HG03060 (cell line): Measurements from ENCODE around the gene RAD21L1.
"Not testable (repeated sequence)": the region's sequence is repeated elsewhere in the genome, so short reads cannot be mapped to it uniquely, and the experiment has no call there.

Experiments
- ATAC-seq: cut with Tn5 transposase; IDR thresholded peaks from one replicate; pipeline ENCODE4 v1.9.1; 2021; ENCODE audit warnings: low read depth, moderate number of reproducible peaks; ENCODE audit not compliant: unreplicated experiment

RAD21L1 gene

DNA sequence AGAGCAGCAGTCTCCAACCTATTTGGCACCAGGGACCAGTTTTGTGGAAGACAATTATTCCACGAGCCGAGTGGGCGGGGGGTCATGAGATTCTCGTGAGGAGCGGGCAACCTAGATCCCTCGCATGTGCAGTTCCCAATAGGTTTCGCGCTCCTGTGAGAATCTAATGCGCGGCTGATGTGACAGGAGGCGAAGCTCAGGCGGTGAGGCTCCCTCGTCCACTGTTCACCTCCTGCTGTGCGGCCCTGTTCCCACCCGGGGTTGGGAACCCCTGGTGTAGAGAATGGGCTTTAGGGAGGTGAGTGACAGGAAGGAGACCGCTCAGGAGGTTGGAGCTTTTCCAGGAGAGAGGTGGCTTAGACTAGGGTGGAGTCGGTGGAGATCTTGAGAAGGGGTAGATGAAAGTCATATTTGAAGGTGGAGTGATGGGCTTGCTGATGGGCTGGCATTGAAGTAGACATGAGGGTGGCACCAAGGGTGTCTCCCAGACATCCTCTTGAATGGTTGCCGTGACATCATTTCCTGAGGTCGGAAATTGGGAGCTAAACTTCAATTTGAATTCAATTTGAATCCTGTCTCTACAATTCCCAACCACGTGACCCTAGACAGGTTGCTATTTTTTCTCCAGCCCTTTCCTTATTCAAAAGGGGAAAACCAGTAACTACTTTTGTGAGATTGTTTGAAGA, 1.5 kb upstream of the RAD21L1 start:
- ATAC-seq = no peak

DNA sequence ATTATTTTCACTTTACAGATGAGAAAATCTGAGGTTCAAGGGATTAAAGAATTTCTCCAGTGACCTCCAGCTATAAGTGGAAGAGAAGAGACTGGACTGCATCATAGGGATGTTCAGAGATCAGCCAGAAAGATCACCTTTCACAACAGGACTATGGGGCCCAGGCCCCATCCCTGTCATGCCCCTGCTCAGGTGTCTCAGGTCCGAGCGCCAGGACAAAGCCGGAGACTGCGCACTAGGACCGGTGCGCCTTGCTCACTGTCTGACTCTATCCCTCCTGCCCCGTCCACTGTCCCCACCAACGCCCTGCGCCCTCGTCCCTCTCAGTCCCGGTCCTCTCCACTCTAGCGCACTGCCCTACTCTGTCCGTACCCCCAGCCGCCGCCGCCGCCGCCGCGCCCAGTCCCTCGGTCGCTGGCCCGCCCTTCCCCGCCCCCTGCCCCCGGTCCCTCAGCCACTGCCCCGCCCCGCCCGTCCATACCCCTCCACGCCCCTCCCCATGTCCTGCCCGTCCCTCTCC, 521 bp upstream of the RAD21L1 start:
- no peak for ATAC-seq

DNA sequence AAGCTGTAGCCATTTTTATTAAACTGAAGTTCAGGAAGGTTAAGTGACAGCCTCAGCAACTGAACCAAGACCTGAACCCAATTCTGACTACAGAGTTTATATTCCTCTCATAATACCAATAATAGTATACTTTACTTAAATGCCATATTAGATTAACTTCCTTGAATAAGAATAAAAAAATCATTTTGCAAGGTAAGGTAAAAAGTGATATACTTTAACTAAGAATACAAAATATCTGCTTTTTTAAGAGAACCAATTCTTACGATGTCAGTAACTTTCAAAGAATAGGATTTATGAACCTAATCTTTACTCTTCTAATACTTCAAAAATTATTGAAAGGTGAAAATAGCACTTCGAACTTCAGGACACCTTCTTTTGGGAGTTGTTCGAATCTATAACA, 3.7 kb downstream of the RAD21L1 start:
- ATAC-seq = no peak

DNA sequence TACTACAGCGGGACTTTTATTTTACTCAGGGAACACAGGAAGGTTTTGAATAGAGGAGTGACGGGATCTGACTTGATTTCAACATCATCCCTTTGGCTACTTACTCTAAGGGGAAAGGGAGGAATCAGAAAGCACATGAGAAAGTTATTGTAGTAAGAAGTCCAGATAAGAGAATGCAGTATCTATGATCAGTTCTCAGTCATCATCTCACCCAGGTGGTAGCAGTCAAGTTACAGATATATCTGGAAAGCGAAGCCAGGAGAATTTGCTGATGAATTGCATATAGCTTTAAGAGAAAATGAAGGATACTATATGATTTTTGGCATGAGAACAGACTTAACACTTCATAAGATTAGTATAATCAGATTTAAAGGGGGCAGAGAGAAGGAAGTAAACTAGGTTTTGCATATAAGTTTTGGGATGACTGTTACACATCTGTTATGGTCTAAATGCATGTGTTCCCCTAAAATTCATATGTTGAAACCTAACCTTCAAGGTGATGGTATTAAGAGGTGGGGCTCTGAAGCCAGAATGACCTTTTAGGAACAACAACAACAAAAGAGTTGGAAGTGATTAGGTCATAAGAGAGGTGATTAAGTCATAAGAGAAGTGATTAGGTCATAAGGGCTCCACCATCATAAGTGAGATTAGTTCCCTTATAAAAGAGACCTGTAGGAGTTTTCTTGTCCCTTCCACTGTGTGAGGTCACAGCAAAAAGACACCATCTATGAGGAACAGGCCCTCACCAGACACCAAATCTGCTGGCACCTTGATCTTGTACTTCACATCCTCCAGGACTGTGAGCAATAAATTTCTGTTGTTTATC, 6.7 kb downstream of the RAD21L1 start:
- ATAC-seq = no peak

DNA sequence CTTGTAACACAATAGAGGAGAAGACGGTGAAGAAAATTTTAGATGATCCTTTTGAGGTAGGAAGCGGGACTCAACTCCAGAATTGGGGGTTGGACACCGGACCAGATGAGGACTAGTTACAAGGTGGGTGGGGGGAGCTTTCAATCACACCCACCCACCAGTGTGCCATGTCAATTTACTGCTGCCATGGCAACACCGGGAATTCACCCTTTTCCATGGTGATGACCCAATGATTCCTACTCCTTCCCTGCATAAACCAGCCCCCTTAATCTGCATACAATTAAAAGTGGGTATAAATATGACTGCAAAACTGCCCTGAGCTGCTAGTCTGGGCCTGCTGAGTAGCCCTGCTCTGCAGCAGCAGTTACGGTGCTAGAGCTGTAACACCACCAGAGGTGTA, 14.7 kb downstream of the RAD21L1 start:
- no peak for ATAC-seq

DNA sequence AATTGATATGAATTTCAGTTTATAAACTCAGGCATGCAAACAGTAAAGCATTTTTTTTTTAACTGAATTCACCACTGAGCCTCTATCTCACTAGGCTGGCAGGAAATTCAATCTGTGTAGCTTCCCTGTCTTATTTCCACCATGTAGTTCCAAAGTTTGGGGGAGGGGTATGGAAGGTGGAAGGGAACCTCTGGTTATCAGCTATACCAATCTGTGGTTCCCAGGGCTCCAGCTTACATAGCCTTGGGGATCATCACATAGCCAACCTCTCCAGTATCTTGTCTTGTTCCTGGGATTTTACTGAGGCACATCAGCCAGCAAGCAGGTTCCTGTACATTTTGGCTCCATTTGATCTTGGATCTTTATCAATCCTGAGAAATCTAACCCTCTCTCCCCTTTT, 15.6 kb downstream of the RAD21L1 start:
- ATAC-seq = no peak

DNA sequence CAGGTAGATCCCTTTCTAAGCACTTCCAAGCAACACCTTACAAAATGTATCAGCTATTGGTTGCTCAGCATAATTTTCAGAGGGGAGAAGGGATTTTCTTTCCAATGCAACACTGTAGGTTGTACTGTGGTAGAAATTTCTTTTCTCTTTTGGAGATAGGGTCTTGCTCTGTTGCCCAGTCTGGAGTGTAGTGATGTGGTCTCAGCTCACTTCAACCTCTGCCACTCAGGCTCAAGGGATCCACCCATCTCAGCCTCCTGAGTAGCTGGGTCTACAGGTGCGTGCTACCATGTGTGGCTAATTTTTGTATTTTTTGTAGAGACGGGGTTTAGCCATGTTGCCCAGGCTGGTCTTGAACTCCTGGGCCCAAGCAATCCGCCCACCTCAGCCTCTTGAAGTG, 16.3 kb downstream of the RAD21L1 start:
- no peak for ATAC-seq

DNA sequence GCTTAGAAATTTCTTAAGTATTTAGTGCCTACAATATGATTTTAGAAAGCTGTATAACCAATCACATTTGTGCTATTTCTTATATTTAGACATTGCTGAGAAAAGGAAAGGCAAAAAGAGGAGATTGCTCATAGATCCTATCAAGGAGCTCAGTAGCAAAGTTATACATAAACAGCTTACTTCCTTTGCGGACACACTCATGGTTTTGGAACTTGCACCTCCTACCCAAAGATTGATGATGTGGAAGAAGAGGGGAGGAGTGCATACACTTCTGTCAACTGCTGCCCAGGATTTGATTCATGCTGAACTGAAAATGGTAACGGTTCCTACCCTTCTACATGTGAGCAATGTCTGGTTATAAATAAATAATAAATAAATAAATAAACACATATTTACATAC, 16.7 kb downstream of the RAD21L1 start:
- no peak for ATAC-seq

DNA sequence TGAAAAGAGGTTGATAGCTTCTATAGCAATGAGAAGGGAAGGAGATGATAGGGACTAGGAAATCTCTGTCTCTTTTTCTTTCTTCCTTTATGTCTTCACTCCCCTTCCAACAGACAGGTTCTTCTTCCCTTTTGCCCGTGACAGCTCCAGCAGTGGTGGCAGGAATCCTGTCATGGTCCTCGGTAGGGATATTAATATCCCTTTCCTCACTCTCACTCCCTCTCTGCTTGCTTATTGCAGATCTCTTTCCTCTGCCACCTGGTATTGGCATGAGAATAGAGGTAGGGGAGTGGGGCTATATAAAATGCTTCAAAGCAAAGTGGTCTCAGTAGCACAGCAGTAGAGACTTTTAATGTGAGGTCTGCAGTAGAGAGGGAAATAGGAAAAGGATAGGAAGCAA, 19.7 kb downstream of the RAD21L1 start:
- ATAC-seq = no peak

DNA sequence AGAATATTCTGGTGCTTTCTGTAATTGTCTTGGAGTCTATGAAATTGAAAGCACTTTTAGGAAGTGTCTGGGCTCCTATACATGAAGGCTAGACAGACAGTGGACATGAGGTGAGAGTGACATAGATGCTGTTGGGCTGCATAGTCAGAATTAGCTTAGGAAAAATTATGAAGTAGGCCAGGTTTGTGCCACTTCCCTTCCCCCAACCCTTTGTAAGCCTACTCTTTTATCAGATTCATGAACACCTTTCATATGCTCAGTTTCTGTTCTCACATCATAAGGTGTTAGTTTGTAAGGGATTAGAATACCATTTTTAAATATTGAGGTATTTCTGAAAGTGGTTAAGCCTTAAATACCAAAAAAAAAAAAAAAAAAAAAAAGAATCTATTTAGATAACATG, 21.8 kb downstream of the RAD21L1 start:
- ATAC-seq = no peak

DNA sequence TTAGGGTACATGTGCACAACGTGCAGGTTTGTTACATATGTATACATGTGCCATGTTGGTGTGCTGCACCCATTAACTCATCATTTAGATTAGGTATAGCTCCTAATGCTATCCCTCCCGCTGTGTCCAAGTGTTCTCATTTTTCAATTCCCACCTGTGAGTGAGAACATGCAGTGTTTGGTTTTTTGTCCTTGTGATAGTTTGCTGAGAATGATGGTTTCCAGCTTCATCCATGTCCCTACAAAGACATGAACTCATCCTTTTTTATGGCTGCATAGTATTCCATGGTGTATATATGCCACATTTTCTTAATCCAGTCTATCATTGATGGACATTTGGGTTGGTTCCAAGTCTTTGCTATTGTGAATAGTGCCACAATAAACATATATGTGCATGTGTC, 24.4 kb downstream of the RAD21L1 start:
- ATAC-seq = not testable (repeated sequence)

DNA sequence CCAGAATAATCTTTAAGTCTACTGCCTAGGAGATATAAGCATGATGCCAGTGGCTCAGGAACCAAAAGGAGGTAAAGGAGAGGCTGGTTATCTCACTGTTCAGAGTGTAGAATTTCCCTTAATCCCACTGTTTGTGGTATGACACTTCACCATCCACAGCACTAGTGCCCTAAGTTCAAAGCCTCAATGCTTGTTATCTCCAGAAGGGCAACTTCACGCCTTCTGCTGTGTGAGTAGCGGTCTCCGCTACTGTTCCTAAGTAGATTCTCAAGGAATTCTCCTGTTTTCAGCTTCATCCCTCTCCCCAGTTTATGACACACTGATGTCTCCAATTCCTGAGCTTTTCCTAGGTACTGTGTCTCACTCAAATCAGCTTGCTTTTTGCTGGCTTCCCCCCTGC, 26.6 kb downstream of the RAD21L1 start:
- no peak for ATAC-seq

DNA sequence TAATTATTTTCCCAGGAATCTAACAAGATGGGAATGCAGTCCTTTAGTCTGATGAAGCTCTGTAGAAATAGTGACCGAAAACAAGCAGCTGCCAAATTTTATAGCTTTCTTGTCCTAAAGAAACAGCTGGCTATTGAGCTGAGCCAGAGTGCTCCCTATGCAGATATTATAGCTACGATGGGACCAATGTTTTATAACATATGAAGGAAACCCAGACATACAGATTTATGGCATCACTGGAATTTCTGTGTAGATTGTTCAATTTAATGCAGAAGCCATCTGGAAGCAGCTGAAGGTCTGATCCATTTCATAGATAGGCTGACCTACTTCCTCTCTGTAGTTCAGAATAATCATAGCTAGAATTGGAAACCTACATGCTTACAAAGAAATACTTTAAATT, 28.4 kb downstream of the RAD21L1 start:
- no peak for ATAC-seq

DNA sequence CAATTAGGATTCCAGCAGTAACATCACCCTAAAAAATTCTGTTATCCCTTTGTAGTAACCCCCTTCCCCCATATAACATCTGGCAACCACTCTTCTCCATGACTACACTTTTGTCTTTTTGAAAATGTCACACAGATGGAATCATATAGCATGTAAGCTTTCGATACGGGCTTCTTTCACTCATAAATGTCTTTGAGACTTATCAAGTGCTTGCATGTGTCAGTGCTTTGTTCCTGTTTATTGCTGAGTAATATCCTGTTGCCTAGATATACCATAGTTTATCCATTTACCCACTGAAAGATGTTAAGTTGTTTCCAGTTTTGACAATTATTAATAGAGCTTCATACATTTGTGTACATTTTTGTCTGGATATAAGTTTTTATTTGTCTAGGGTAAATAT, 29.8 kb downstream of the RAD21L1 start:
- ATAC-seq = no peak

DNA sequence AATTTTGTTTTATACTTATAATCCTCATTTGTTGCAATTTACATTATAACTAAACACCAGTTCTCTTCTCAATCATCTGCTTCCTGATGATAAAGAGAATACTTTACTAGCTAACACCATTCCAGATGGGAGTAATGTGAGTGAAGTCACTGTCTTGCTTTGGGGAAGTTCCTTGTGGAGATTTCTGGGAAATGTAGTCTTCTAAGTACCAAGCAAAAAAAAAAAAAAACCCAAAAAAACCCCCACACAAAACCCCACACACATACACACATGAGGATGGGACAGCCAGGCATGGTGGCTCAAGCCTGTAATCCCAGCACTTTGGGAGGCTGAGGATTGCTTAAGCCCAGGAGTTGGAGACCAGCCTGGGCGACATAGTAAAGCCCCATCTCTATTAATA, 38.0 kb downstream of the RAD21L1 start:
- ATAC-seq = no peak

DNA sequence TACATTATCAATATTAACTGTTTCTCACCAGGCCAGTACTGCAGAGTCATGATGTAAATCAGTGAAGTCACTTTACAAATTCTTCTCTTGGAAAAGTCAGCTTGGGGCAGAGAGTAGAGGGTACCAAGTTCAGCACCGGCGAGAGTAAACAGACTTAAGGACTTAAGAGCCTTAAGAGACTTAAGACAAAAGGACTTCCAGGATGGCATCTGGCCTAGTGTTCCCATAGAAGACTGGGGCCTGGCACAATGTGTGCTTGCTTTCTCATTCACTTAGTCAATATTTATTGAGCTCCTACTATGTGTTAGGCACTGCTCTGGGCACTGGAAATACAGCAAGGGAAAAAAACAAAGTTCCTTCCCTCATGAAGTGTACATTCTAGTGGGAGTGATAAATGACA, 38.9 kb downstream of the RAD21L1 start:
- ATAC-seq = no peak

DNA sequence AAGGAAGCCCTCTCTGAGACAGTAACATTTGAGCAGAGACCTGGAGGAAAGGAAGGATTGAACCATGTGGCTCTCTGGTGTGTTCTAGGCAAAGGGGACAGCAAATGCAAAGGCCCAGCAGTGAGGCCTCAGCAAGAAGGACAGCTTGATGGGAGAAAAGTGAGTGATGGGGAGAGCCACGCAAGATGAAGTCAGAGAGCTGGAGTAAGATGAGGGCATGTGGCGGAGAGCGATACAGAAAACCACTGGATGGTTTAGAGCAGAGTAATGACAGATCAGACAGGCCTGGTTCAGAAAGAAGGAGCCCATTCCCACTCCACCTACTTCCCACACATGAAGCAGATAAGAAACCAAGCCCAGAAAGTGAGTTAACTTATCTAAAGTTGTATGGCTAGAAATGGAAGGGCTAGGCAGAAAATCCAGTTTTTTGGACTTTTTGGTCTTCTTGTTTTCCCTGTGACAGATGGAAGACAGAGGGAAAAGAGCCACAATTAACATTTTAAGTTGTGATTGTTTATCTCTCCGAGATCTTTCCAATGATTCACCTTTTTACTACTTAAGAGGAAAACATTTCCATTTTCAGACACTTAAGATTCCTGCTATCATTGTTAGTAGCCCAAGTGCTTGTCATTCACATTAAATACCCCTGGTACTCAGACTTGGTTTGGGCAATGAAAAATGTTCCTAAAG, 39.5 kb downstream of the RAD21L1 start:
- ATAC-seq = no peak

DNA sequence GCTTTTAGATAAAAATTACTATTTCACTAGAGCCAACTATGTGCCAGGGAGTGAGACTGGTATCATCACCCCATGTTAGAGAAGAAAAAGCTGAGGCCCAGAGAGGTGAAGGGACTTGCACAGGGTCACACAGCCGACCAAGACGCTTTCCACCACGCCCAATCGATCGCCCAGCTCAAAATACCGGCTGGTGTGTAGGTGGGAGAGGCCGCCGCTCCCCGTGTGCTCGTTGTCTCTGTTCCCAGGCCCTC, 40.0 kb downstream of the RAD21L1 start:
- ATAC-seq = no peak

DNA sequence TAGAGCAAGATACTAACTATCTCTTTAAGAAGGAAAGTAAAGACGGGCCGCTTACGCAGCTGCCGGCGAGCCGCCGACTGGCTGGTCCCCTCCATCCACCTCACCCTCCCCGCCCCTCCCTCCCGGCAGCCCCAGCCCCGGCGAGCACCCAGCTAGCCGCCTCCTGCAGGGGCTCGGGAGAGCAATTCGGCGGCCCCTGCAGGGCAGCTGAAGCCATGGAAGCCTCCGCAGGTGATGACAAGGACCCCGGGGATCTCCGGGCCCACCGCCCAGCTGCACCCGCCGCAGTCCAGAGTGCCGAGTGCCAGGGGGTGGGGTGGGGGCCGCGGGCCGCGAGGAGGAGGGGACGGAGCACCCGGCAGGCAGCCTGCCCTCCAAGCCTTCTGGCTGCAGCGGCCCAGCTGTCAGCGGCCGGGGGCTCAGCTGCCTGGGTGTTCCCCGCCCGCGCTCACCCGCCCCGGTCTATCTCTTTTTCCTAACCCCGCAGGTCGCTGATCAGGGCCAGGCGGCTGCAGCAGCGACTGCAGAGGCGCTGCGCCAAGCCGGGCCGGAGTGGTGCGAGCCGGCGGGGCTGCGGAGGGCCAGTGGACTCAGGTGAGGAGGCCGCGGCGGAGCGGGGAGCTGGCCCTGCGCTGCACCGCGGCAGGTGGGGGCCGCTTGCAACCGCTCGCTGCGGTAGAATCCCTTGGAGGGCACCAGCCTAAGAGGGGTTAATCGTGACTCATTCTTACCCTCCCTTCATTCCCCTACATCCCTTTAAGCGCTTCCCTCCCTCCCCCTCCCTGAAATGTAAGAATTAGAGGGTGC, 40.5 kb downstream of the RAD21L1 start, which contains the start of gene SNPH:
TSS of gene SNPH (plus strand) at position 128 of the 807 bp plus-strand sequence. CDS start 29,946 bp downstream, outside the sequence.
- no peak for ATAC-seq

DNA sequence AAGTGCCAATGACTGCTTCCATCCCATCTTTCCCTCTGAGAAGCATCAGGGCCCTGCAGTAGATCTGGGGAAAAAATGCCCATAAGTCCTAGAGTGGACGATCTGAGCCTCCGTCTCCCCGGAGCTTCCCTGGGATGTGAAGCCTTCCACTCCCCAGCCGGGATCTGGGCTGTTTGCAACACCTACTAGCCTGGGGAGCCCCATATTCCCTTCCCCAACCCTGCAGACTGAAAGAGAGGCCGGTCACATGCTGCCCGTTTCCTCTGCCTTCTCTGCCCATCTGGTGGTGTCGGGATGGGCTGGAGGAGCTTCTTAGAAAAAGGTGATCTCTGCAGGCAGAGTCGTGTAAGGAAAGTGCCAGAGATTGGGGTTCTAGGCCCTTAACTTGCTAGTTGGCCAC, 41.3 kb downstream of the RAD21L1 start:
- no peak for ATAC-seq
